Measurements from ENCODE around the gene MYOM3.

Gene MYOM3

GRCh38 chr1:24065304-24065703 is 46.6 kb downstream of the MYOM3 start:
- DNase-seq (ENCODE audit: low read depth), result no peak
- no peak for TF ChIP-seq CTCF (conservative IDR thresholded peaks at IDR 0.05; ENCODE audit: low read depth, low read length)
- H3K4me3 ChIP-seq (ENCODE audit: low read depth, low read length), result no peak overlapping the region

GRCh38 chr1:24062221-24062620 is 49.7 kb downstream of the MYOM3 start:
- no peak for DNase-seq (ENCODE audit: low read depth)
- no peak for TF ChIP-seq CTCF (conservative IDR thresholded peaks at IDR 0.05; ENCODE audit: low read depth, low read length)
- H3K4me3 ChIP-seq (ENCODE audit: low read depth, low read length), result no peak overlapping the region

DNA sequence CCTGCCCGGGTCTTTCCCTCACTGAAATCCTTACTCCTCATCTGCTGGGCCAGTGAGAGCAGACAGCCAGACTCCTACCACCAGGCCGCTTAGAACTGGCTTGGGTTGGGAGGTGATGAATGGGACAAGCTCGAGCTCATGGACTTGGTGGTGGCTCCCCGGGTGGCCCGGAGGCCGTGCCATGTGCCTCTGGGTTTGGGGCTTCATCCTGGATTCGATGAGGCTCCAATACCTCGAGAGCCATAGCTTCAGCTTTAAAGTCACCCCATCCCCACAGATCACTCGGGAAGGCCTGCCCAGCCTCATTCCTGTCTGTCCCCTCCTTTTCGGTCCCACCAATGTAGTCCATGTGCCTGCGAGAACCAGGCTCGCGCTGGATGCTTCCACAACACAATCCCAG is 51.5 kb downstream of the MYOM3 start:
- no peak for TF ChIP-seq CTCF (conservative IDR thresholded peaks at IDR 0.05; ENCODE audit: low read depth, low read length)
- no peak for DNase-seq (ENCODE audit: low read depth)
- no peak overlapping the region for H3K4me3 ChIP-seq (ENCODE audit: low read depth, low read length)

- H3K4me3 ChIP-seq (ENCODE audit: low read depth, low read length), result no peak overlapping the region
- no peak for TF ChIP-seq CTCF (conservative IDR thresholded peaks at IDR 0.05; ENCODE audit: low read depth, low read length)
- DNase-seq (ENCODE audit: low read depth), result no peak
Observed at GRCh38 chr1:24058671-24059455, 53.1 kb downstream of the MYOM3 start.

GRCh38 chr1:24057171-24057570 is 54.8 kb downstream of the MYOM3 start:
- TF ChIP-seq CTCF (conservative IDR thresholded peaks at IDR 0.05; ENCODE audit: low read depth, low read length), result no peak
- no peak for DNase-seq (ENCODE audit: low read depth)
- no peak overlapping the region for H3K4me3 ChIP-seq (ENCODE audit: low read depth, low read length)

DNA sequence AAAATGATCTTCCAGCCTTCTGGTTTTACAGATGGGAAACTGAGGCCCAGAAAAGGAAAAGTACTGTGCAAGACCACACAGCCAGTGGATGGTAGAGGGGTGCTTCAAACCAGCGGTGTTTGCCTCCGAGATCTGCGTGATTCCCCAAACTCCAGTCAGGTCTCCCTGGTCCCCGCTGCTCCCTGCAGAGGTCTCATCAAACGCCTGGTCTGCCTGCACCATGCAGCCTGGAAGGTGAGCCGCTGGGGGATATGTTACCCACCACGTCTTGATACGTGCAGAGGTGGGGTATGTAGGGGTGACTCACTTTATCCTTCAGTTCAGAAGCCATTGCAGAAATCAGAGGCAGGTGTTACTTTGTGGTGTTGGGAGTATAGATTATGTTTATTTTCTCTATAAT is 56.3 kb downstream of the MYOM3 start:
- no peak for DNase-seq (ENCODE audit: low read depth)
- no peak for TF ChIP-seq CTCF (conservative IDR thresholded peaks at IDR 0.05; ENCODE audit: low read depth, low read length)
- H3K4me3 ChIP-seq (ENCODE audit: low read depth, low read length), result no peak overlapping the region

DNA sequence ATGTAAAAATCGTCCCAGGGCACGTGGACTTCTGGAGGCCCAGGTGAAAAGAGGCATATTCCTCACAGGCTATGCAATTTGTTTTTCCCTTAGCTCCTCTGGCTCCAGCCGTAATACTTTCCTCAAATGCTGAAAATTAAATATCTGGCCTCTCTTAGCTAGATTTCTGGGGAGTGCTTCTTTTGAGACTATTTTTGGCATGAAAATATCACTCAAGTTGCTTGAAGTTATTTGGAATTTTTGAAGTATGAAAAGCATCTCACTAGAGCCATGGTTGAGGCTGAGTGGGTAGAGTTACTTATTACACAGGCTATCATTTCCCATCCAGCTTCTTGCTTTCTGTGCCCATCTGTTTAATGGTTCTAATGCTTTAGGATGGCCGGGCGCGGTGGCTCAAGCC is 59.7 kb downstream of the MYOM3 start:
- H3K4me3 ChIP-seq (ENCODE audit: low read depth, low read length), result no peak overlapping the region
- TF ChIP-seq CTCF (conservative IDR thresholded peaks at IDR 0.05; ENCODE audit: low read depth, low read length), result no peak
- peak; percentile 28 for DNase-seq (ENCODE audit: low read depth)
